GM12872 (cell line): ENCODE results near the gene ZAR1L.

Source experiments
- TF ChIP-seq, protein P1 (sequence below): IDR thresholded peaks from 3 replicates; pipeline ENCODE4 v1.5.1; 2011; ENCODE audit warnings: low read depth, mild to moderate bottlenecking, low read length, moderate library complexity; ENCODE audit not compliant: insufficient read depth

Gene ZAR1L

DNA sequence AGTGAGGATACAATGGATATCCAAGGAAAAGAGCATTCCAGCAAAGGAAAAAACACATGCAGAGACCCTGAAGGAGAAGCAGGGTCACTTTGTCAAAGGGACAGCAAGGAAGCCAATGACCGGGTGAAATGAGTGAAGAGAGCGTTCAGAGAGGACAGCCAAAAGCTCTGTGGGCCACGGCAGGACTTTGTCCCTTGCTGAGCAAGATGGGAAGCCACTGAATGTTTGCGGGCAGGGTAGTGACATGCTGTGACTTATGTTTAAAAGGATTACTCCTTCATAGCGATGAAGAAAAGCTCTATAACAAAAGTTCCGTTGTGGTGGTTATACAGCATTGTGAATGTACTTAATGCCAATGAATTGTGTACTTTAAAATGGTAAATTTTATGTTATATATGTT is 16.5 kb downstream of the ZAR1L start:
- TF ChIP-seq, protein P1, sequence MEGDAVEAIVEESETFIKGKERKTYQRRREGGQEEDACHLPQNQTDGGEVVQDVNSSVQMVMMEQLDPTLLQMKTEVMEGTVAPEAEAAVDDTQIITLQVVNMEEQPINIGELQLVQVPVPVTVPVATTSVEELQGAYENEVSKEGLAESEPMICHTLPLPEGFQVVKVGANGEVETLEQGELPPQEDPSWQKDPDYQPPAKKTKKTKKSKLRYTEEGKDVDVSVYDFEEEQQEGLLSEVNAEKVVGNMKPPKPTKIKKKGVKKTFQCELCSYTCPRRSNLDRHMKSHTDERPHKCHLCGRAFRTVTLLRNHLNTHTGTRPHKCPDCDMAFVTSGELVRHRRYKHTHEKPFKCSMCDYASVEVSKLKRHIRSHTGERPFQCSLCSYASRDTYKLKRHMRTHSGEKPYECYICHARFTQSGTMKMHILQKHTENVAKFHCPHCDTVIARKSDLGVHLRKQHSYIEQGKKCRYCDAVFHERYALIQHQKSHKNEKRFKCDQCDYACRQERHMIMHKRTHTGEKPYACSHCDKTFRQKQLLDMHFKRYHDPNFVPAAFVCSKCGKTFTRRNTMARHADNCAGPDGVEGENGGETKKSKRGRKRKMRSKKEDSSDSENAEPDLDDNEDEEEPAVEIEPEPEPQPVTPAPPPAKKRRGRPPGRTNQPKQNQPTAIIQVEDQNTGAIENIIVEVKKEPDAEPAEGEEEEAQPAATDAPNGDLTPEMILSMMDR, result no peak

DNA sequence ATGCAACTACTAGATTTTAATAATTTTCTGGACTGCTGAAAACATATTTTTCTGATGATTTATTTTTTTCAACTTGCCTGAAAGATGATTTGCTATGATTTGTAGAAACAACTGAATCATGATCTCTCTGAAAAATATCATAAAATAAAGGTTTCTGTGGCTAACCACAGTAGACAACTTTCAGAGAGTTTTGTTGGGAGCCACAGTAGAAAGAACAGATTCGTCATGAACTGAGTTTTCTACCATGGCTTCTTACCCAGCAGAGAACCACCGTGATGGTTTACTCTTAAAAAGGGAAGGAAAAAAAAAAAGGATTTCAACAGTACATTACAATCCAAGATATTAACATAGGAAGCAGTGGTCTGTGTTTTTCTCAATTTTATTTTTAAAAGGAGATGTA is 18.0 kb downstream of the ZAR1L start:
- TF ChIP-seq, protein P1, result no peak

DNA sequence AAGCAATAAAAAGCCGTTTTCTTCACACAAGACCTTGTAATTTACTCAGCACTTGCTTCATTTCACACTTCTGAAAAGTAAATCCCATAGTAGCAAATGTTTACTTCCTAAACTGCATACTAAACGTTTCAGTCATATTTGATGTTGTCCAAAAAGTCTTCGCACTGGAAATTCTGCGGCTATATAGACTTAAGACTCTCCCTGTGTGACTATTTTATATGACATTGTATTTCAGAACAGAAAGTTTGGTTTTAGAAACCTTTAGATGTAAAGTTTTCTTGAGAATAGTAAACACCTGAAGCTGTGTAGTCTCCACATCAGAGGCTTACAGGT is 29.6 kb downstream of the ZAR1L start:
- TF ChIP-seq, protein P1, result no peak

DNA sequence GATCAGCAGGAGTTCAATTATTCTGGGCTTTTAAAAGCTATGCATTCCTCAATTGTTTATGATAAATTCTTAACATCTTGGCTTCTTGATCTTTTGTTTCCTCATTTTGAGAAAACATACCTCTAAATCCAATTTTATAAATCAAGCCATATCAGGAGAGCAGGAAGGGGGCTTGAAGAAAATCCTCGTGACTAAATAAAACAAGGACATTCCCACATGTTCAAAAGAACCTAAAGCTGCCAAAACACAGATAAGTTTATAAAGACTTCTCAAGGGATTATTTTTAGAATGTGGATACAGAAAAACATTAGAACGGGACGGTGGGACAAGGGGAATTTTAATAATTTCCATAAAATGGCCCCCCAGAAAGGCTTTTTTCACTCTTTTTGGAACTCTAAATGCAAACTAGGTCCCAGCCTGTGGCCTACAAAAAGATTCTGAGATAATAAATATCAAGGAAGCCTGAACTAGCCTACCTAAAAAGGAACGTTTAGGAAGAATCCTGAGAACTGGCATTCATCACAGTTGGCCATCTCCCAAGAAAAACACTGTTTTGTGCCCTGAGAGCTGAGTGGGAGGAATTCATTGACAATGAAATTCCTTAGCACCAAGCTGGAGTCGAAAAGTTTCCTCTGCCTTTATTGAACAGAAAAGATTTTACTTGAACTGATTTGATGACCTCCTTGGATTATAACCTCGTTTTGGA is 30.1 kb downstream of the ZAR1L start:
- TF ChIP-seq, protein P1, result no peak

DNA sequence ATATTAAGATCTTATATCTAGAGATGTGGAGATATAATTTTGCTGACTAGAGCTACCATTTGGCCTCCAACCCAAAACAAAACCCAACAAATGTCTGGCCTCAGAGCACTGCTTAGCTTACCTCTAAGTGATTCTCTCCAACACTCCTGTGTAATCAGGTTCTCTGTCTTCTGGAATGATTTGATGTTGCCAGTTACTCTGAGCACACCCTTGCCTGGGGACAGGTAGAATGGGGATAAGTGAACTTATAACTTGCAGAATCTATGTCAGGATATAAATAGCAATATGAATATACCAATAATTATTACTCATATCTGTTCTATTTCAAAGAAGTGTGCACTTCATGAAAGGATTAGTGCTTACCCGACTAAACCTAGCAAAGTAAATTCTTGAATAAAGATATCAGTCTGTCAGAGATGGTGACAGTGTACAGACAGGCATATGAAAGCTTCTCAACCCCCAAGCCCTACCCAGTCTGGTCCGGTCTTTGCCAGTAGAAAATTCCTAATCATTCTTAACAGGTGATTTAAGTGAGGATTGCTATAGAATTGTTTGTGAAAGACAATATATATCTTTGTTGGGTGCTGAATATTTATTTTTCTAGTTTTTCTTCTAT is 33.0 kb downstream of the ZAR1L start:
- TF ChIP-seq, protein P1, result no peak

DNA sequence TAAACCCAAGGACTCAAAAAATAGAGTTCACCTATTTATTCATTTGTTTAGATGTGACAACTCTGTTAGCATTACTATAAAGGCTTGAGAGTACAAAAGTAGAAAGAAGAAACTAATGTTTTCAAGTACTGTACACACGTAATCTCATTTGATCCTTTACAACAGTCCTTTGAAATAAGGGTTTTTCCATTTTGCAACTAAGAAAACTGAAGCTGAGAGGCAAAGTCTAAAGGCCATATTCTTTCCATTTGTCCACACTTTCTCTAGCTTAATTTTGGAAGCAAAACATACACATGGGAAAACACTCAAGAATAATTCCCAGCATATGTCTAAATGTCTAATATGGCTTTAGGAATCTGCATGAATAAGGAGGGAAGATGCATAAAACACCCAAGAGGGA is 34.1 kb downstream of the ZAR1L start:
- TF ChIP-seq, protein P1, result no peak

DNA sequence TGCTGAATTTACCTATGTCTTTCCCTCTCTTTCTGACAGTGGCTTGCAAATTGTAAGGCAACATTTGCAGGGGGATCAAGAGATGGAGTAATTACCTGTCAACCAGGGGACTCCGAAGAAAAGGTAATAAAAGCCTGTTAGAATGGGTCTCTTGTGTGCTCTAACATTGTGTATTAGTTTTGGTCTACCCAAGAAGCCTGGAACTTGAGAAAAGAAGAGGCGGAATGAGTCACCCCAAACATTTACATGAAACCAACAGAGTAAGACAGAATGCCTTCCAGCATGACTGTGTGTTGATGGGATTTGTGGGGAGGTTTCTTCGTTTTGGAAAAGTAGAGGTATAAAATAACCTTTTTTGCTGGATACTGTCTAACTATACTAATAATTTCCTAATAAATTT is 36.7 kb downstream of the ZAR1L start:
- TF ChIP-seq, protein P1, result no peak
